HepG2 (cell line): ENCODE results near the gene NBL1. TPM values are rescaled to one million over a fixed set of nuclear protein-coding genes. Genes with fewer than 3 reads are reported as not detected.

ENCODE experiments used
- ATAC-seq: fragments of 200-7000 bp; cut with Tn5 transposase; 3 replicates; pipeline ENCODE4 v1.9.1; 2020; ENCODE audit warnings: mild to moderate bottlenecking, moderate library complexity
- BruUV-seq: library from RNA; stranded (reverse); fragments of 400-500 nt; replicated peaks from 2 replicates; lab custom pipeline; 2021; lab: Mats Ljungman, UMichigan
- CTCF ChIA-PET: fragments of 300-600 bp; formaldehyde crosslinking; extraction: SDS; loops from one replicate; lab custom pipeline; 2021; ENCODE audit warnings: low total read pairs, inconsistent platforms, low intra/inter-chr PET ratio; lab: Yijun Ruan, JAX
- POLR2A ChIA-PET: fragments of 350-600 bp; sonication (Branson Sonifier 250); formaldehyde crosslinking; loops from one replicate; lab custom pipeline; 2020; ENCODE audit warnings: antibody characterized with exemption, inconsistent platforms; lab: Yijun Ruan, JAX
- DNase-seq: peaks from one replicate; pipeline ENCODE4 v3.0.0-alpha.2; 2015; ENCODE audit warnings: low spot score
- FAIRE-seq: peaks from 3 replicates; lab custom pipeline; 2011; peaks lifted over from hg19 to GRCh38; lab: Jason Lieb, UNC
- H2AFZ ChIP-seq: one replicate; pipeline ENCODE4 v1.6.1; 2011; ENCODE audit warnings: low read length, inconsistent platforms
- H3K27ac ChIP-seq: fragments of 300-600 bp; 3 replicates; pipeline ENCODE4 v1.8.0; 2011; ENCODE audit warnings: mixed run types, mild to moderate bottlenecking, mixed read lengths, low read length, inconsistent platforms; ENCODE audit not compliant: insufficient read depth; ENCODE audit errors: extremely low read length
- H3K27me3 ChIP-seq, 2 experiments: fragments of 200-600 bp in 1 of 2; 2 replicates in 1 of 2; 3 replicates in 1 of 2; pipeline versions ENCODE4 v1.6.0 to v1.8.0; 2011; ENCODE audit warnings: low read length in 2 of 2, mild to moderate bottlenecking in 2 of 2, moderate library complexity in 2 of 2, inconsistent platforms in 1 of 2; ENCODE audit not compliant: insufficient read depth in 2 of 2, control insufficient read depth in 1 of 2
- H3K36me3 ChIP-seq, 2 experiments: fragments of 200-600 bp in 1 of 2; replicated peaks in 1 of 2; 2 replicates in 1 of 2; 3 replicates in 1 of 2; pipeline versions ENCODE4 v1.5.1 to v1.8.0; 2011; ENCODE audit warnings: low read length in 2 of 2, inconsistent platforms in 1 of 2; ENCODE audit not compliant: insufficient read depth in 2 of 2, control insufficient read depth in 1 of 2
- H3K4me1 ChIP-seq: 2 replicates; pipeline ENCODE4 v1.5.1; 2012; ENCODE audit warnings: low read length, inconsistent platforms; ENCODE audit not compliant: insufficient read depth
- H3K4me2 ChIP-seq: 2 replicates; pipeline ENCODE4 v1.6.0; 2011; ENCODE audit warnings: low read depth, low read length, inconsistent platforms
- H3K4me3 ChIP-seq, 3 experiments: fragments of 200-600 bp in 1 of 3; sonication (generic), shearing (Covaris generic) in 1 of 3; replicated peaks in 1 of 3; 2 replicates each; pipeline ENCODE4 v1.5.1; 2011 to 2016; ENCODE audit warnings: low read length in 3 of 3, inconsistent platforms in 2 of 3, low read depth in 2 of 3, mild to moderate bottlenecking in 2 of 3, control low read depth in 1 of 3, mixed read lengths in 1 of 3; ENCODE audit not compliant: insufficient read depth in 1 of 3
- H3K79me2 ChIP-seq: one replicate; pipeline ENCODE4 v1.6.1; 2011; ENCODE audit warnings: low read length, inconsistent platforms; ENCODE audit not compliant: insufficient read depth
- H3K9ac ChIP-seq: 2 replicates; pipeline ENCODE4 v1.6.0; 2011; ENCODE audit warnings: mild to moderate bottlenecking, low read depth, low read length, inconsistent platforms; ENCODE audit not compliant: insufficient read depth
- H3K9me3 ChIP-seq: 2 replicates; pipeline ENCODE4 v1.5.1; 2012; ENCODE audit warnings: mild to moderate bottlenecking, low read length
- H4K20me1 ChIP-seq: 2 replicates; pipeline ENCODE4 v1.6.0; 2011; ENCODE audit warnings: inconsistent platforms, mild to moderate bottlenecking, low read length, moderate library complexity; ENCODE audit not compliant: insufficient read depth
- ZNF709 ChIP-seq: sonication (generic); formaldehyde crosslinking; IDR thresholded peaks from 2 replicates; pipeline ENCODE4 v1.5.0; 2020; ENCODE audit warnings: mild to moderate bottlenecking, missing genetic modification reagents
- ZNF768 ChIP-seq: sonication (generic); formaldehyde crosslinking; IDR thresholded peaks from 2 replicates; pipeline ENCODE4 v1.4.0; 2020; ENCODE audit warnings: missing genetic modification reagents
- WGBS: methylation state at CpG from one replicate; pipeline ENCODE4 v1.1.6; 2017; ENCODE audit warnings: low lambda C conversion rate; 5-methylcytosine and 5-hydroxymethylcytosine counted together
- in situ Hi-C: cut with HindIII; loops from 2 replicates; pipeline ENCODE4 v1.10.0; 2017; ENCODE audit warnings: low pct_unique_long_range_greater_than_20kb; ENCODE audit not compliant: extremely low pct_ligation_motif_present
- intact Hi-C: fragments of 100-400 bp; cut with micrococcal nuclease; formaldehyde crosslinking; loops from one replicate; pipeline ENCODE4 v1.10.0; 2022; ENCODE audit not compliant: unreplicated experiment
- polyA plus RNA-seq, 8 experiments: library from polyadenylated mRNA; depleted of rRNA in 3 of 8; stranded (reverse) in 7 of 8; unstranded in 1 of 8; fragments of >200 nt; fragmentation: Illumina TruSeq in 4 of 8; extraction: Trizol in 4 of 8; gene quantifications; 2 replicates each; pipeline versions ENCODE4 v1.2.1 to v1.2.3, GENCODE V29; 2011 to 2016; ENCODE audit warnings: low read depth in 4 of 8, missing spikeins in 1 of 8, mixed read lengths in 1 of 8; ENCODE audit not compliant: insufficient read depth in 1 of 8
- total RNA-seq, 5 experiments: library from RNA; depleted of rRNA; stranded (reverse); fragments of >200 nt; fragmentation: Illumina TruSeq; extraction: Trizol; gene quantifications; 2 replicates each; pipeline ENCODE4 v1.2.3, GENCODE V29; 2016; ENCODE audit warnings: low read depth in 1 of 5
- TF ChIP-seq, protein P1 (sequence below): sonication (generic); formaldehyde crosslinking; IDR thresholded peaks from 2 replicates; pipeline ENCODE4 v1.4.0; 2020; ENCODE audit warnings: mild to moderate bottlenecking, missing genetic modification reagents
- TF ChIP-seq, protein P2 (sequence below): IDR thresholded peaks from 2 replicates; pipeline ENCODE4 v1.6.1; 2016; ENCODE audit warnings: low read depth, borderline replicate concordance
- TF ChIP-seq, protein P3 (sequence below): sonication (generic); formaldehyde crosslinking; IDR thresholded peaks from 2 replicates; pipeline ENCODE4 v1.4.0; 2020; ENCODE audit warnings: missing genetic modification reagents, borderline replicate concordance

NBL1 gene
- total and polyA plus RNA-seq, 2 of the 13 experiments (the other 11 are each of a cell fraction or from before 2014, with no cell fraction given): 2.7 to 13.8 TPM

DNA sequence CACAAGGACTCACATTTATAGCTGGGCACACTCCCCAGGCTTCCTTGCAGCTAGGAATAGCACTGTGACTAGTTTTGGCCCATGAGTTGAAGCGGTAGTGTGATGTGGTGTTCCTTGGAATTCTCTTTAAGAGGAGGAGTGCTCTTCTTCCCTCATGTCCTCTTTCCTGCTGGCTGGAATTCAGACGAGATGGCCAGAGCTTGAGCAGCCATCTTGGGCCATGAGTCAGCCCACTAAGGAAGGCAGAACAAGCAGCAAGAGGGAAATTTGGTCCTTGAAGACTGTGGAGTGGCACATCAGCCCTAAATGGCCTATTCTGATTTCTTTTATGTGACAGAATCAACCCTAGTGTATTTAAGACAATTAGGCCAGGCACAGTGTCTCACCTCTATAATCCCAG is 40.6 kb downstream of the NBL1 start:
- CTCF ChIA-PET: no interaction called here
- FAIRE-seq: no peak
- H3K4me2 ChIP-seq: no peak overlapping the region
- H3K36me3 ChIP-seq: no peaks in the 10 kb centered on the region
- TF ChIP-seq, protein P1, sequence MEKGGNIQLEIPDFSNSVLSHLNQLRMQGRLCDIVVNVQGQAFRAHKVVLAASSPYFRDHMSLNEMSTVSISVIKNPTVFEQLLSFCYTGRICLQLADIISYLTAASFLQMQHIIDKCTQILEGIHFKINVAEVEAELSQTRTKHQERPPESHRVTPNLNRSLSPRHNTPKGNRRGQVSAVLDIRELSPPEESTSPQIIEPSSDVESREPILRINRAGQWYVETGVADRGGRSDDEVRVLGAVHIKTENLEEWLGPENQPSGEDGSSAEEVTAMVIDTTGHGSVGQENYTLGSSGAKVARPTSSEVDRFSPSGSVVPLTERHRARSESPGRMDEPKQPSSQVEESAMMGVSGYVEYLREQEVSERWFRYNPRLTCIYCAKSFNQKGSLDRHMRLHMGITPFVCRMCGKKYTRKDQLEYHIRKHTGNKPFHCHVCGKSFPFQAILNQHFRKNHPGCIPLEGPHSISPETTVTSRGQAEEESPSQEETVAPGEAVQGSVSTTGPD (CRISPR knock-in tag): no peak
- TF ChIP-seq, protein P2, sequence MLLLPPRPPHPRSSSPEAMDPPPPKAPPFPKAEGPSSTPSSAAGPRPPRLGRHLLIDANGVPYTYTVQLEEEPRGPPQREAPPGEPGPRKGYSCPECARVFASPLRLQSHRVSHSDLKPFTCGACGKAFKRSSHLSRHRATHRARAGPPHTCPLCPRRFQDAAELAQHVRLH: no peak
- no peak for TF ChIP-seq ZNF709
- 91% methylated on average over 1 of the region's 2 CpGs for WGBS
- DNase-seq: no peak
- H3K9ac ChIP-seq: no peak overlapping the region
- H2AFZ ChIP-seq: no peak overlapping the region
- no peaks in the 10 kb centered on the region for H3K9me3 ChIP-seq
- POLR2A ChIA-PET: no interaction called here
- no peaks in the 10 kb centered on the region for H3K79me2 ChIP-seq
- H4K20me1 ChIP-seq: 0 out of 2 replicates have a peak, but pooled peaks cover 4% of the 10 kb centered on the region
- H3K4me3 ChIP-seq: no peak overlapping the region
- intact Hi-C loops: no loop called here
- no peak for ATAC-seq
- in situ Hi-C loops: no loop called here
- BruUV-seq: no TSS peak
- no peaks in the 10 kb centered on the region; a peak in 1 of 5 replicates for H3K27me3 ChIP-seq
- H3K4me1 ChIP-seq: no peaks in the 10 kb centered on the region
- H3K27ac ChIP-seq: no peak overlapping the region

DNA sequence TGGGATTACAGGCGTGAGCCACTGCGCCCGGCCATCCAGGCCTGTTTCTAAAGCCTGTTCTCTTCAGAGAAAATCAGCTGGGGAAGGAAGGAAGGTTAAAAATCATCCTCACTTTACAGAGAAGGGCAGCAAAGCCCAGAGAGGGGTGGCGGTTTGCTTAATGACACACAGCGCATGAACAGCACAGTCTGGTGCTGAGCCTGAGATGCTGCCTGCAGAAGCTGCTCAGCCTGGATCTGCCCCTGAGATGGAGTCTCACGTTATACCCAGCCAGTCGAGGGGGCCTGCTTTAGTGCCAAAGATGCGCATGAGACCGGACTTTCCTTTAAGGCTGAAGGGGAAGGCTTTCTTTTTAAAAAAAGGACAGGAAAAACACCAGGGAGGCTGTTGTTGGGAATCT is 41.9 kb downstream of the NBL1 start:
- no peak overlapping the region for H2AFZ ChIP-seq
- no peaks in the 10 kb centered on the region; a peak in 1 of 5 replicates for H3K27me3 ChIP-seq
- H3K9me3 ChIP-seq: no peaks in the 10 kb centered on the region
- ChIA-PET CTCF (no interaction called here), POLR2A (no interaction called here)
- FAIRE-seq (no peak), DNase-seq (no peak), ATAC-seq (no peak)
- H3K27ac ChIP-seq: no peak overlapping the region
- BruUV-seq: no TSS peak
- no peak overlapping the region for H3K9ac ChIP-seq
- no peaks in the 10 kb centered on the region for H3K36me3 ChIP-seq
- no peak overlapping the region for H3K4me2 ChIP-seq
- in situ Hi-C loops: no loop called here
- no peaks in the 10 kb centered on the region for H4K20me1 ChIP-seq
- WGBS: 72% methylated on average over 9 of the region's 9 CpGs
- TF ChIP-seq, protein P3, sequence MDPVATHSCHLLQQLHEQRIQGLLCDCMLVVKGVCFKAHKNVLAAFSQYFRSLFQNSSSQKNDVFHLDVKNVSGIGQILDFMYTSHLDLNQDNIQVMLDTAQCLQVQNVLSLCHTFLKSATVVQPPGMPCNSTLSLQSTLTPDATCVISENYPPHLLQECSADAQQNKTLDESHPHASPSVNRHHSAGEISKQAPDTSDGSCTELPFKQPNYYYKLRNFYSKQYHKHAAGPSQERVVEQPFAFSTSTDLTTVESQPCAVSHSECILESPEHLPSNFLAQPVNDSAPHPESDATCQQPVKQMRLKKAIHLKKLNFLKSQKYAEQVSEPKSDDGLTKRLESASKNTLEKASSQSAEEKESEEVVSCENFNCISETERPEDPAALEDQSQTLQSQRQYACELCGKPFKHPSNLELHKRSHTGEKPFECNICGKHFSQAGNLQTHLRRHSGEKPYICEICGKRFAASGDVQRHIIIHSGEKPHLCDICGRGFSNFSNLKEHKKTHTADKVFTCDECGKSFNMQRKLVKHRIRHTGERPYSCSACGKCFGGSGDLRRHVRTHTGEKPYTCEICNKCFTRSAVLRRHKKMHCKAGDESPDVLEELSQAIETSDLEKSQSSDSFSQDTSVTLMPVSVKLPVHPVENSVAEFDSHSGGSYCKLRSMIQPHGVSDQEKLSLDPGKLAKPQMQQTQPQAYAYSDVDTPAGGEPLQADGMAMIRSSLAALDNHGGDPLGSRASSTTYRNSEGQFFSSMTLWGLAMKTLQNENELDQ (CRISPR knock-in tag): no peak
- peak; percentile 92 for TF ChIP-seq ZNF768 (CRISPR knock-in tag)
- no peaks in the 10 kb centered on the region for H3K4me1 ChIP-seq
- no peak overlapping the region for H3K4me3 ChIP-seq
- H3K79me2 ChIP-seq: no peaks in the 10 kb centered on the region
- intact Hi-C loops: no loop called here
